Measurements from ENCODE around the gene AKAP7.

The AKAP7 gene

GRCh38 chr6:131134220-131134979, 867 bp upstream of the AKAP7 start:
- DNase-seq (ENCODE audit: low read depth) = no peak

GRCh38 chr6:131134980-131135243, 355 bp upstream of the AKAP7 start:
- no peak for DNase-seq (ENCODE audit: low read depth)

- DNase-seq (ENCODE audit: low read depth) = no peak
Observed at GRCh38 chr6:131136021-131136786, 937 bp downstream of the AKAP7 start.

- no peak for DNase-seq (ENCODE audit: low read depth)
Observed at GRCh38 chr6:131139599-131139998, 4.3 kb downstream of the AKAP7 start.

GRCh38 chr6:131143319-131143718, 8.1 kb downstream of the AKAP7 start:
- no peak for DNase-seq (ENCODE audit: low read depth)

GRCh38 chr6:131146865-131147264, 11.6 kb downstream of the AKAP7 start:
- no peak for DNase-seq (ENCODE audit: low read depth)

GRCh38 chr6:131156411-131156810, 21.1 kb downstream of the AKAP7 start:
- DNase-seq (ENCODE audit: low read depth) = no peak

- no peak for DNase-seq (ENCODE audit: low read depth)
Observed at GRCh38 chr6:131159578-131159977, 24.3 kb downstream of the AKAP7 start.

GRCh38 chr6:131160254-131160758, 25.0 kb downstream of the AKAP7 start:
- DNase-seq (ENCODE audit: low read depth) = no peak

- no peak for DNase-seq (ENCODE audit: low read depth)
Observed at GRCh38 chr6:131161987-131162386, 26.7 kb downstream of the AKAP7 start.

- DNase-seq (ENCODE audit: low read depth) = no peak
Observed at GRCh38 chr6:131163886-131164285, 28.6 kb downstream of the AKAP7 start.

GRCh38 chr6:131164506-131164905, 29.2 kb downstream of the AKAP7 start:
- DNase-seq (ENCODE audit: low read depth) = no peak

- no peak for DNase-seq (ENCODE audit: low read depth)
Observed at GRCh38 chr6:131167773-131168172, 32.5 kb downstream of the AKAP7 start.

GRCh38 chr6:131169613-131170012, 34.3 kb downstream of the AKAP7 start:
- no peak for DNase-seq (ENCODE audit: low read depth)

- DNase-seq (ENCODE audit: low read depth) = no peak
Observed at GRCh38 chr6:131172222-131172621, 37.0 kb downstream of the AKAP7 start.

- DNase-seq (ENCODE audit: low read depth) = no peak
Observed at GRCh38 chr6:131173680-131174079, 38.4 kb downstream of the AKAP7 start.

- DNase-seq (ENCODE audit: low read depth) = no peak
Observed at GRCh38 chr6:131175564-131175963, 40.3 kb downstream of the AKAP7 start.

- no peak for DNase-seq (ENCODE audit: low read depth)
Observed at GRCh38 chr6:131177996-131178395, 42.7 kb downstream of the AKAP7 start.

GRCh38 chr6:131182991-131183425, 47.7 kb downstream of the AKAP7 start:
- DNase-seq (ENCODE audit: low read depth) = no peak

- DNase-seq (ENCODE audit: low read depth) = no peak
Observed at GRCh38 chr6:131183427-131184095, 48.3 kb downstream of the AKAP7 start.

- DNase-seq (ENCODE audit: low read depth) = no peak
Observed at GRCh38 chr6:131191590-131191989, 56.3 kb downstream of the AKAP7 start.

- no peak for DNase-seq (ENCODE audit: low read depth)
Observed at GRCh38 chr6:131197716-131198115, 62.4 kb downstream of the AKAP7 start.
